BLaER1 treated with 17β-estradiol and CSF1 and Interleukin-3, amounts not matched to agents 10 nM and 100 nM (cell line): ENCODE data around the gene TLR5.

ENCODE experiments used
- H3K27ac ChIP-seq, 11 experiments: shearing (Covaris generic); formaldehyde crosslinking; 2 replicates each; pipeline ENCODE4 v1.8.1; 2022
- H3K27me3 ChIP-seq, 11 experiments: shearing (Covaris generic); formaldehyde crosslinking; 2 replicates each; pipeline ENCODE4 v1.8.1; 2022
- H3K36me3 ChIP-seq, 11 experiments: shearing (Covaris generic); formaldehyde crosslinking; 2 replicates each; pipeline ENCODE4 v1.8.1; 2022
- H3K4me1 ChIP-seq, 10 experiments: shearing (Covaris generic); formaldehyde crosslinking; 2 replicates each; pipeline ENCODE4 v1.8.1; 2022
- H3K4me2 ChIP-seq, 11 experiments: shearing (Covaris generic); formaldehyde crosslinking; 2 replicates each; pipeline ENCODE4 v1.8.1; 2022
- H3K4me3 ChIP-seq, 10 experiments: shearing (Covaris generic); formaldehyde crosslinking; 2 replicates each; pipeline ENCODE4 v1.8.1; 2022
- H3K9ac ChIP-seq, 11 experiments: shearing (Covaris generic); formaldehyde crosslinking; 2 replicates each; pipeline ENCODE4 v1.8.1; 2022
- H3K9me3 ChIP-seq, 11 experiments: shearing (Covaris generic); formaldehyde crosslinking; replicated peaks in 1 of 11; 2 replicates each; pipeline ENCODE4 v1.8.1; 2022
- H4K20me1 ChIP-seq, 11 experiments: shearing (Covaris generic); formaldehyde crosslinking; 2 replicates each; pipeline ENCODE4 v1.8.1; 2022
- Cebpa-rat ChIP-seq, 11 experiments: shearing (Covaris generic); IDR thresholded peaks; 2 replicates each; pipeline ENCODE4 v1.8.1; 2022

TLR5 gene

GRCh38 chr1:223133824-223134435 is 9.1 kb downstream of the TLR5 start:
- peak overlapping the region in 3 of 11 experiments; percentile 30 to 34 (median 31); a peak in 2 of 22 replicates for H3K9ac ChIP-seq

DNA sequence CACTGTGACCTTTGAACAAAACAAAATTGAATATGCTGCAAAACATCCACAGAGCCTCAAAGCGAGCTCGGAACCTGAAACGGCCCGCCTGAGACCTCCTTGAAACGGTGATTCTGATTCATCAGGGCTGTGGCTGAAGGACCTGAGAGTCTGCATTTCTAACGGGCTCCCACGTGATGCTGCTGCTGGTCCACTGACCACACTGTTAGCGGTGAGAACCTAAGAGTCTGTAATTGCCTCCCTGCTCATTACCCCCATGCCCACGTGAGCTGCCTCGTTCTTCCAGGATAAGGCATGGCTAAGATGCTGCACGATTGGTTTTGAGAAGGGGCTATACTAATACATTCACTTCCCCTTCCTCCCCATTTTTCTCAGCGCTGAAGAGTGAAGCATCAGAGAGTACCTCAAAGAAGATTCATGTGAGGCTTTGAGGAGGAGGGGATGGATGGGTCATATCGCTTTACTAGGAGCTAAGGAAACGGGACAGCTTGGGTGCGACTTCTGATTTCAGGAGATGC is 9.7 kb downstream of the TLR5 start:
- H3K27me3 ChIP-seq: peaks cover 0 to 25% (median 23%) of the 10 kb centered on the region in 11 experiments; a peak in 20 of 22 replicates
- H3K9me3 ChIP-seq: peaks cover 0 to under 1% (median 0%) of the 10 kb centered on the region in 11 experiments; a peak in 1 of 22 replicates
- peak overlapping the region in 10 of 11 experiments; percentile 56 to 97 (median 76); a peak in 17 of 22 replicates for H3K4me2 ChIP-seq
- H4K20me1 ChIP-seq: peaks cover 0 to 6% (median 0%) of the 10 kb centered on the region in 11 experiments; a peak in 2 of 22 replicates
- peak overlapping the region in 2 of 10 experiments; percentile 38 to 56; a peak in 2 of 20 replicates for H3K4me3 ChIP-seq
- H3K36me3 ChIP-seq: peaks cover 0 to 67% (median 0%) of the 10 kb centered on the region in 11 experiments; a peak in 4 of 22 replicates
- H3K27ac ChIP-seq: no peak overlapping the region
- TF ChIP-seq Cebpa-rat (IDR thresholded peaks at IDR 0.05): no peak
- H3K4me1 ChIP-seq: peaks cover 0 to 52% (median 16%) of the 10 kb centered on the region in 10 experiments; a peak in 14 of 20 replicates
- H3K9ac ChIP-seq: 0 out of 22 replicates have a peak overlapping the region, but pooled peaks of 1 of the 11 experiments have one; percentile 31

More at GRCh38 chr1:223133824-223134435, 9.1 kb downstream of the TLR5 start:
- Histone ChIP-seq H4K20me1 (peaks cover 0 to 4% (median 0%) of the 10 kb centered on the region in 11 experiments; a peak in 2 of 22 replicates), H3K4me2 (peak overlapping the region; percentile 56 to 97 (median 75)), H3K9me3 (peaks cover 0 to 6% (median 4%) of the 10 kb centered on the region in 11 experiments; a peak in 8 of 22 replicates), H3K36me3 (peaks cover 0 to 67% (median 0%) of the 10 kb centered on the region in 11 experiments; a peak in 5 of 22 replicates), H3K27me3 (peaks cover 0 to 25% (median 23%) of the 10 kb centered on the region in 11 experiments; a peak in 20 of 22 replicates), H3K4me1 (peaks cover 0 to 57% (median 16%) of the 10 kb centered on the region in 10 experiments; a peak in 14 of 20 replicates), H3K27ac (no peak overlapping the region; a peak in 1 of 22 replicates), H3K4me3 (peak overlapping the region in 8 of 10 experiments; percentile 26 to 66 (median 40); a peak in 14 of 20 replicates)
- TF ChIP-seq Cebpa-rat (IDR thresholded peaks at IDR 0.05): no peak

DNA sequence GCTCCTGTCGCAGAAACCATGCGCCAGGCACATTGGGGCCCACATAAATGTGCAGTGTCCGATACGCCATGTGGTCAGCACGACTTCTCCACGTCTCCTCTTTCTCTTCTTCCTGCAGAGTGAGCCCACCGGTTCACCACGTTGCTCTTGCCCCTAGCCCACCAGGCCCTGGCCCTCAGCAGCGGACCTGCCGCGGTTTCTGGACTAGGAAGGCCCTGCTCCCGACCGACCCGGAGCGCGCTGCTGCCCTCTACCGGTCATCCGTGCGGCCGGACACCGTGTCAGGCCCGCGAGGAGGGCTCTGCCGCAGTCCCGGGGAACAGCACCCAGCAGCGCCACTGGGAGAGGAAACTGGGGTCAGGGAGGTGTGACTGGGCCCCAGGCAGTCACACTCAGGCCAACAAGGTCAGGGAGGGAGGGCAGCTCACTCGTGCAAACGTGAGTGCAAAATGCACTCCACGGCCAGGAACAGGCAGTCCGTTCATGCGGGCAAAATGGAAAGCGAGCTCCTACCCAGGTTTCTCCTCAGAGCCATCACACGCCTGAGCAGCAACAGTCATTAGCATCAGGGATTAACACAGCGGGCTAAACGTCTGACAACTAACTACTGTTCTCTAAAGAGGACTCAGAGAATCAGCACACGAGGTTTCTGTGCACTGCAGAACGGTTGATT is 13.7 kb downstream of the TLR5 start:
- no peak overlapping the region for H3K4me2 ChIP-seq
- H3K4me3 ChIP-seq: no peak overlapping the region

DNA sequence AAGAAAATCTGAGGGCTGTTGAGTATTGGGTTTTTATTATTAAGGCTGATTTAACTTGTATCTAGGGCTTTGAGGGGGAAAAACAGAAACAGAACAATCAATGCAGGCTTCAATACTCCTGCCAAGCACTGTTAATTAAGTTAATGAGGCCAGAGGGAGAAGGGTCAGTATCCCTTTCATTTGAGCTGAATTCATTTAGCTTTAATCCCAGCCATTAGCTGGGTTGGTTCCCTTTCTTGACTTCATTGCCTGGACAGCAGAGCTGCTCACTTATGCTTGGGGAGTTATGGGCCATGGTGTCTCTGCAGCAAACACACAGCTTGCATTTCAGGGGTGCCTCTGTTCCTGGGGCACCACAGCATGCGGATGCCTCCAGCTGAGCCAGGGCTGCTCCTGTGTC is 16.3 kb downstream of the TLR5 start:
- Histone ChIP-seq H3K4me2 (no peak overlapping the region), H4K20me1 (peaks cover 0 to 51% (median 0%) of the 10 kb centered on the region in 11 experiments; a peak in 2 of 22 replicates), H3K36me3 (peaks cover 0 to 72% (median 0%) of the 10 kb centered on the region in 11 experiments; a peak in 4 of 22 replicates), H3K4me3 (no peak overlapping the region), H3K4me1 (no peaks in the 10 kb centered on the region; a peak in 1 of 20 replicates), H3K9me3 (no peaks in the 10 kb centered on the region), H3K27ac (no peak overlapping the region), H3K9ac (no peak overlapping the region), H3K27me3 (no peaks in the 10 kb centered on the region)
- no peak for TF ChIP-seq Cebpa-rat (IDR thresholded peaks at IDR 0.05)

More for the DNA sequence above, 13.7 kb downstream of the TLR5 start:
- Histone ChIP-seq H4K20me1 (peaks cover 0 to 35% (median 0%) of the 10 kb centered on the region in 11 experiments; a peak in 3 of 22 replicates), H3K27me3 (peaks cover 0 to 7% (median 7%) of the 10 kb centered on the region in 11 experiments; a peak in 19 of 22 replicates), H3K27ac (no peak overlapping the region), H3K9me3 (no peaks in the 10 kb centered on the region), H3K9ac (no peak overlapping the region), H3K36me3 (peaks cover 0 to 76% (median 0%) of the 10 kb centered on the region in 11 experiments; a peak in 4 of 22 replicates), H3K4me1 (peaks cover 0 to 12% (median 6%) of the 10 kb centered on the region in 10 experiments; a peak in 12 of 20 replicates)
- TF ChIP-seq Cebpa-rat (IDR thresholded peaks at IDR 0.05): no peak

DNA sequence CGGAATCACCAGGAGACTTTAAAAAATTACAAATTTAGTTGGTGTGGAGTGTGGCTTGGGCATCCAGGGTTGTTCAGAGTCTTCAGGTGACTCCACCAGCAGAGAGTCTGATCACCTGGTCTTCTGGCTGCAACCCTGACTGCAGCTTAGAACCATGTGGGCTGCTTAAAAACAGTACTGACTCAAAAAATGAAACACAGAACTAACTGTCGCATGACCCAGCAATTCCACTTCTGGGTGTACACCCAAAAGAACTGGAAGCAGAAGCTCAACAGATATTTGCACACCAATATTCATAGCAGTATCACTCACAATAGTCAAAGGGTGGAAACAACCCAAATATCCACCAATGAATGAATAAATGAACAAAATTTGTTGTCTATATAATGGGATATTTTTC is 17.3 kb downstream of the TLR5 start:
- Histone ChIP-seq H3K9ac (no peak overlapping the region), H3K4me2 (no peak overlapping the region), H3K27me3 (no peaks in the 10 kb centered on the region), H3K36me3 (peaks cover 0 to 66% (median 0%) of the 10 kb centered on the region in 11 experiments; a peak in 4 of 22 replicates), H3K9me3 (no peaks in the 10 kb centered on the region), H3K27ac (no peak overlapping the region), H3K4me1 (no peaks in the 10 kb centered on the region; a peak in 1 of 20 replicates), H3K4me3 (no peak overlapping the region), H4K20me1 (peaks cover 0 to 51% (median 0%) of the 10 kb centered on the region in 11 experiments; a peak in 2 of 22 replicates)
- no peak for TF ChIP-seq Cebpa-rat (IDR thresholded peaks at IDR 0.05)

DNA sequence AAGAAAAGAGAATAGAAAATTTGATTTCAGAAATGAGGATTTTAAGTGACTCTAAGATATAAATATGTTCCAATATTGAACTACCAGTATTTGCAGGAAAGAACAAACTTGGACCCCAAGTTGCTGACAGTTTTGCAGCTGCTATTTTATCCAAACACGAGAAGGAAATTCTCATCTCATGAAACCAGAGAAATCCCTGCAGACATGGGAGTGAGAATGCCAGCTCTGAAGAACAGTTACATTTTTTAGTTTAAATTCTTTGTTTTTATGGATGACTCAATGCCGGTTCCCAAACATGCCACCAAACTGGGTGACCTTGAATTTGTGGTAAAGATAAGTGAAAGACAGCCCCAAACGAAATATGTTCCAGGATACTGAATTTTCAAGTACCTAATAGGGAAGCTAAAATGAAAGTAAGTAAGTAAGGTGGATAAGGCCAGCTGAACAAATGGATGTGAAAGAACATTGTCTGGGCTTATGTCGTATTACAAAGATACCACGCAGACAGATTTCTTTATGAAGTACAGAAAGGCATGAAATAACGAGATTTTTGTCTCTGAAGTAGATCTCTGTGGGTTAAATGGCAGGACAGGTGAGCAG is 19.9 kb downstream of the TLR5 start:
- Histone ChIP-seq H3K36me3 (peaks cover 0 to 56% (median 0%) of the 10 kb centered on the region in 11 experiments; a peak in 4 of 22 replicates), H4K20me1 (peaks cover 0 to 43% (median 0%) of the 10 kb centered on the region in 11 experiments; a peak in 2 of 22 replicates), H3K27ac (no peak overlapping the region), H3K4me1 (no peaks in the 10 kb centered on the region; a peak in 1 of 20 replicates), H3K27me3 (no peaks in the 10 kb centered on the region), H3K9ac (no peak overlapping the region), H3K4me2 (peak overlapping the region in 3 of 11 experiments; percentile 12 to 30 (median 16); a peak in 3 of 22 replicates), H3K9me3 (no peaks in the 10 kb centered on the region), H3K4me3 (no peak overlapping the region)
- no peak for TF ChIP-seq Cebpa-rat (IDR thresholded peaks at IDR 0.05)

- H3K9ac ChIP-seq: no peak overlapping the region
These were observed 24.6 kb downstream of the TLR5 start for GRCh38 chr1:223118418-223118817.

DNA sequence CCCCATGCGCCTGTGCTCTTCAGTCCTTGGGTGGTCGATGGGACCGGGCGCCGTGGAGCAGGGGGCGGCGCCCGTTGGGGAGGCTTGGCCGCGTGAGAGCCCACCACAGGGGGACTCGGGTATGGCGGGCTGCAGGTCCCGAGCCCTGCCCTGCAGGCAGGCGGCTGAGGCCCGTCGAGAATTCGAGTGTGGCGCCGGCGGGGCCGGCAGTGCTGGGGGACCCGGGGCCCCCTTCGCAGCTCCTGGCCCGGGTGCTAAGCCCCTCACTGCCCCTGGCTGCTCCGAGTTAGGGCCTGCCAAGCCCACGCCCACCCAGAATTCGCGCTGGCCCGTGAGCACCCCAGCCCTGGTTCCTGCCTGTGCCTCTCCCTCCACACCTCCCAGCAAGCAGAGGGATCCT is 26.1 kb downstream of the TLR5 start:
- H4K20me1 ChIP-seq: peaks cover 0 to 7% (median 0%) of the 10 kb centered on the region in 11 experiments; a peak in 2 of 22 replicates
- H3K4me1 ChIP-seq: no peaks in the 10 kb centered on the region
- peaks cover 0 to 16% (median 0%) of the 10 kb centered on the region in 11 experiments; a peak in 4 of 22 replicates for H3K9me3 ChIP-seq
- no peak overlapping the region for H3K9ac ChIP-seq
- no peak overlapping the region for H3K4me3 ChIP-seq
- no peak overlapping the region for H3K4me2 ChIP-seq
- no peak overlapping the region for H3K27ac ChIP-seq
- H3K27me3 ChIP-seq: no peaks in the 10 kb centered on the region
- H3K36me3 ChIP-seq: peaks cover 0 to 49% (median 0%) of the 10 kb centered on the region in 11 experiments; a peak in 4 of 22 replicates
- TF ChIP-seq Cebpa-rat (IDR thresholded peaks at IDR 0.05): no peak

More at GRCh38 chr1:223118418-223118817, 24.6 kb downstream of the TLR5 start:
- H3K4me1 ChIP-seq: no peaks in the 10 kb centered on the region; a peak in 1 of 20 replicates
- no peak overlapping the region for H3K4me3 ChIP-seq
- no peaks in the 10 kb centered on the region for H3K27me3 ChIP-seq
- peaks cover 0 to 12% (median 0%) of the 10 kb centered on the region in 11 experiments; a peak in 2 of 22 replicates for H4K20me1 ChIP-seq
- H3K36me3 ChIP-seq: peaks cover 0 to 50% (median 0%) of the 10 kb centered on the region in 11 experiments; a peak in 4 of 22 replicates
- H3K9me3 ChIP-seq: peaks cover 0 to 16% (median 0%) of the 10 kb centered on the region in 11 experiments; a peak in 4 of 22 replicates
- no peak overlapping the region for H3K4me2 ChIP-seq
- H3K27ac ChIP-seq: no peak overlapping the region
- no peak for TF ChIP-seq Cebpa-rat (IDR thresholded peaks at IDR 0.05)
